Esophagus muscularis mucosa (tissue), 3 donors: ENCODE results near the gene MKKS.

ENCODE experiments used
- EP300 ChIP-seq: sonication (generic); formaldehyde crosslinking; IDR thresholded peaks from one replicate; pipeline ENCODE4 v1.6.1; 2017; ENCODE audit warnings: antibody characterized with exemption
- TF ChIP-seq, protein P1 (sequence below), 3 experiments: fragments of 200-600 bp in 2 of 3; fragments of 450-650 bp in 1 of 3; sonication (generic) in 2 of 3; IDR thresholded peaks; one replicate each; pipeline ENCODE4 v1.5.1; 2017 to 2019; ENCODE audit warnings: antibody characterized with exemption in 3 of 3, mild to moderate bottlenecking in 2 of 3, moderate library complexity in 1 of 3

- TF ChIP-seq, protein P1, sequence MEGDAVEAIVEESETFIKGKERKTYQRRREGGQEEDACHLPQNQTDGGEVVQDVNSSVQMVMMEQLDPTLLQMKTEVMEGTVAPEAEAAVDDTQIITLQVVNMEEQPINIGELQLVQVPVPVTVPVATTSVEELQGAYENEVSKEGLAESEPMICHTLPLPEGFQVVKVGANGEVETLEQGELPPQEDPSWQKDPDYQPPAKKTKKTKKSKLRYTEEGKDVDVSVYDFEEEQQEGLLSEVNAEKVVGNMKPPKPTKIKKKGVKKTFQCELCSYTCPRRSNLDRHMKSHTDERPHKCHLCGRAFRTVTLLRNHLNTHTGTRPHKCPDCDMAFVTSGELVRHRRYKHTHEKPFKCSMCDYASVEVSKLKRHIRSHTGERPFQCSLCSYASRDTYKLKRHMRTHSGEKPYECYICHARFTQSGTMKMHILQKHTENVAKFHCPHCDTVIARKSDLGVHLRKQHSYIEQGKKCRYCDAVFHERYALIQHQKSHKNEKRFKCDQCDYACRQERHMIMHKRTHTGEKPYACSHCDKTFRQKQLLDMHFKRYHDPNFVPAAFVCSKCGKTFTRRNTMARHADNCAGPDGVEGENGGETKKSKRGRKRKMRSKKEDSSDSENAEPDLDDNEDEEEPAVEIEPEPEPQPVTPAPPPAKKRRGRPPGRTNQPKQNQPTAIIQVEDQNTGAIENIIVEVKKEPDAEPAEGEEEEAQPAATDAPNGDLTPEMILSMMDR (IDR thresholded peaks at IDR 0.05) = no peak
- TF ChIP-seq EP300 = no peak
Measured at GRCh38 chr20:10368702-10369041, 65.3 kb downstream of the MKKS start.
